Measurements from ENCODE around the gene ZNF747.

DNA sequence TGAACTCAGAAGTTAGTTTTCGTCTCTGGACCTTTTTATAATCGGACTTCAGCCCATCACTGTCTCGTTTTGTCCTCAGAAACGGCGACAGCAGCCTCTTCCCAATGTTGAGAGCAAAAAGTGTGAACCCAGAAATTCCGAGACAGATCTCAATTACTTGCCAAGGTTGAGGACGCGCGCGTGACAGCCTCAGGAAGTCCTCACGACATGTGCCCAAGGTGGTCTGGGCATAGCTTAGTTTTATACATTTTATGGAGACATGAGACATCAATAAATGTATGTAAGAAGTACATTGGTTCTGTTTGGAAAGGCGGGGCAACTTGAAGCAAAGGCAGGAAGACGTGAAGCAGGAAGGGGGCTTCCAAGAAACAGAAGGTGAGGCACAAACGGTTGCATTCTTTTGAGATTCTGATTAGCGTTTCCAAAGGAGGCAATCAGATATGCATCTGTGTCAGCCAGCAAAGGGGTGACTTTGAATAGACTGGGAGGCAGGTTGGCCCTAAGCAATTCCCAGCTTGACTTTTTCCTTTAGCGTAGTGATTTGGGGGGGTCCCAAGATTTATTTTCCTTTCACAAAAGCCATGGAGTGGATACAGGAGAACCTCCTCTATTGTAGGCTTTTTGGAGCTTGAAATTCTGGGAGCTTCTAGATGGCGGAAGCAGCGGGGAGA lies 583 bp upstream of the ZNF747 start:
- no peak for TF ChIP-seq JUND (IDR thresholded peaks at IDR 0.05; ENCODE audit: low read depth, low read length)
- no peak for TF ChIP-seq GABPA (IDR thresholded peaks at IDR 0.05; ENCODE audit: low read depth)
- TF ChIP-seq, protein P1, sequence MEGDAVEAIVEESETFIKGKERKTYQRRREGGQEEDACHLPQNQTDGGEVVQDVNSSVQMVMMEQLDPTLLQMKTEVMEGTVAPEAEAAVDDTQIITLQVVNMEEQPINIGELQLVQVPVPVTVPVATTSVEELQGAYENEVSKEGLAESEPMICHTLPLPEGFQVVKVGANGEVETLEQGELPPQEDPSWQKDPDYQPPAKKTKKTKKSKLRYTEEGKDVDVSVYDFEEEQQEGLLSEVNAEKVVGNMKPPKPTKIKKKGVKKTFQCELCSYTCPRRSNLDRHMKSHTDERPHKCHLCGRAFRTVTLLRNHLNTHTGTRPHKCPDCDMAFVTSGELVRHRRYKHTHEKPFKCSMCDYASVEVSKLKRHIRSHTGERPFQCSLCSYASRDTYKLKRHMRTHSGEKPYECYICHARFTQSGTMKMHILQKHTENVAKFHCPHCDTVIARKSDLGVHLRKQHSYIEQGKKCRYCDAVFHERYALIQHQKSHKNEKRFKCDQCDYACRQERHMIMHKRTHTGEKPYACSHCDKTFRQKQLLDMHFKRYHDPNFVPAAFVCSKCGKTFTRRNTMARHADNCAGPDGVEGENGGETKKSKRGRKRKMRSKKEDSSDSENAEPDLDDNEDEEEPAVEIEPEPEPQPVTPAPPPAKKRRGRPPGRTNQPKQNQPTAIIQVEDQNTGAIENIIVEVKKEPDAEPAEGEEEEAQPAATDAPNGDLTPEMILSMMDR (IDR thresholded peaks at IDR 0.05 in 2 of 3, conservative IDR thresholded peaks at IDR 0.05 in 1 of 3; ENCODE audit: control insufficient read depth in 2 of 3, extremely low read depth in 1 of 3, insufficient read depth in 1 of 3, low read depth in 3 of 3, low read length in 3 of 3): no peak
- TF ChIP-seq EZH2 (IDR thresholded peaks at IDR 0.05; ENCODE audit: borderline replicate concordance, control insufficient read depth, low read depth, low read length): no peak
- no peak for TF ChIP-seq SREBF2 (IDR thresholded peaks at IDR 0.05; ENCODE audit: low read length)
